ENCODE measurements around the gene PIP5K1C. TPM values are rescaled to one million over a fixed set of nuclear protein-coding genes. Genes with fewer than 3 reads are reported as not detected.
"Not testable (repeated sequence)": the region's sequence is repeated elsewhere in the genome, so short reads cannot be mapped to it uniquely, and the experiment has no call there.

Gene PIP5K1C
- total RNA-seq, 1 experiment from 2014 or later, result 4.2 TPM

DNA sequence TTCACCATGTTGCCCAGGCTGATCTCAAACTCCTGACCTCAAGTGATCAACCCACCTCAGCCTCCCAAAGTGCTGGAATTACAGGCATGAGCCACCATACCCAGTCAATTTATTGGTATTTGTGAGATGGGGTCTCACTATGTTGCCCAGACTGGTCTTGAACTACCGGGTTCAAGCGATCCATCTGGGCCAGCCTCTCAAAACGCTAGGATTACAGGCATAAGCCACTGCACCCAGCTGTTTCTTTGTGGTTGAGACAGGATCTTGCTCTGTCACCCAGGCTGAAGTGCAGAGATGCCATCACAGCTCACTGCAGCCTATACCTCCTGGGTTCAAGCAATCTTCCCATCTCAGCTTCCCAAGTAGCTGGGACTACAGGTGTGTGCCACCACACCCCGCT, 118.5 kb downstream of the PIP5K1C start:
- H3K4me1 ChIP-seq (ENCODE audit: low read length); H3K9ac ChIP-seq (ENCODE audit: low read length): not testable (repeated sequence)

More for the DNA sequence above, 118.5 kb downstream of the PIP5K1C start:
- not testable (repeated sequence) for H3K9me2 ChIP-seq (replicated peaks; ENCODE audit: insufficient read depth, low read length); H3K79me2 ChIP-seq (ENCODE audit: low read length); H4K20me1 ChIP-seq (ENCODE audit: insufficient read depth, low read depth, low read length); H3K4me3 ChIP-seq (ENCODE audit: low read length); H3K27me3 ChIP-seq (ENCODE audit: low read length); H3K36me3 ChIP-seq (ENCODE audit: insufficient read depth, low read length); H2AFZ ChIP-seq (ENCODE audit: low read length); H3K4me2 ChIP-seq (ENCODE audit: low read depth, low read length, poor library complexity, severe bottlenecking); H3K9me3 ChIP-seq (ENCODE audit: low read length); H3K27ac ChIP-seq (ENCODE audit: low read length)
- peak; percentile 37 for DNase-seq

Other genes starting within 250 kb of the PIP5K1C start
- gene SMIM24, start 219.9 kb downstream of the PIP5K1C start, total RNA-seq (2014; rRNA removed; shearing (Covaris generic); ENCODE audit: low replicate concordance), result 0.89 and 1.2 TPM in 2 replicates
- gene SMIM44, start 217.0 kb downstream of the PIP5K1C start, total RNA-seq (2014; rRNA removed; shearing (Covaris generic); ENCODE audit: low replicate concordance), result not detected in 2 replicates
- gene DOHH, start 199.8 kb downstream of the PIP5K1C start, total RNA-seq (2014; rRNA removed; shearing (Covaris generic); ENCODE audit: low replicate concordance), result 0.89 and 10.4 TPM in 2 replicates
- gene FZR1, start 194.2 kb downstream of the PIP5K1C start, total RNA-seq (2014; rRNA removed; shearing (Covaris generic); ENCODE audit: low replicate concordance), result 22.8 and 41.6 TPM in 2 replicates
- gene TEKTIP1, start 161.3 kb downstream of the PIP5K1C start, total RNA-seq (2014; rRNA removed; shearing (Covaris generic); ENCODE audit: low replicate concordance), result 0.29 TPM in 1 of 2 replicates, not detected in the other
- 34.5 and 102 TPM in 2 replicates for gene MFSD12, start 142.9 kb downstream of the PIP5K1C start, total RNA-seq (2014; rRNA removed; shearing (Covaris generic); ENCODE audit: low replicate concordance)
- gene HMG20B, start 127.5 kb downstream of the PIP5K1C start, total RNA-seq (2014; rRNA removed; shearing (Covaris generic); ENCODE audit: low replicate concordance), result 53.7 and 127 TPM in 2 replicates
- gene GIPC3, start 115.0 kb downstream of the PIP5K1C start, total RNA-seq (2014; rRNA removed; shearing (Covaris generic); ENCODE audit: low replicate concordance), result not detected in 2 replicates
- 0.15 and 0.22 TPM in 2 replicates for gene TBXA2R, start 93.6 kb downstream of the PIP5K1C start, total RNA-seq (2014; rRNA removed; shearing (Covaris generic); ENCODE audit: low replicate concordance)
- 9.5 and 24.8 TPM in 2 replicates for gene CACTIN, start 73.7 kb downstream of the PIP5K1C start, total RNA-seq (2014; rRNA removed; shearing (Covaris generic); ENCODE audit: low replicate concordance)
- not detected in 2 replicates for gene TJP3, start 7.9 kb upstream of the PIP5K1C start, total RNA-seq (2014; rRNA removed; shearing (Covaris generic); ENCODE audit: low replicate concordance)
- 14.7 and 55.0 TPM in 2 replicates for gene APBA3, start 61.2 kb upstream of the PIP5K1C start, total RNA-seq (2014; rRNA removed; shearing (Covaris generic); ENCODE audit: low replicate concordance)
- 44.2 and 76.7 TPM in 2 replicates for gene MRPL54, start 62.2 kb upstream of the PIP5K1C start, total RNA-seq (2014; rRNA removed; shearing (Covaris generic); ENCODE audit: low replicate concordance)
- not detected in 2 replicates for gene RAX2, start 71.8 kb upstream of the PIP5K1C start, total RNA-seq (2014; rRNA removed; shearing (Covaris generic); ENCODE audit: low replicate concordance)
- gene MATK, start 85.9 kb upstream of the PIP5K1C start, total RNA-seq (2014; rRNA removed; shearing (Covaris generic); ENCODE audit: low replicate concordance), result not detected in 2 replicates
- gene ZFR2, start 168.6 kb upstream of the PIP5K1C start, total RNA-seq (2014; rRNA removed; shearing (Covaris generic); ENCODE audit: low replicate concordance), result not detected in 2 replicates
- not detected in 2 replicates for gene ATCAY, start 180.2 kb upstream of the PIP5K1C start, total RNA-seq (2014; rRNA removed; shearing (Covaris generic); ENCODE audit: low replicate concordance)
- not detected in 2 replicates for gene NMRK2, start 232.6 kb upstream of the PIP5K1C start, total RNA-seq (2014; rRNA removed; shearing (Covaris generic); ENCODE audit: low replicate concordance)

All from Karpas-422 (cell line).